ENCODE data around the gene CCDC66. TPM values are rescaled to one million over a fixed set of nuclear protein-coding genes. Genes with fewer than 3 reads are reported as not detected.

The CCDC66 gene
- total and polyA plus RNA-seq, 2 donors (not counting 1 experiment from before 2014, with no cell fraction given) = 12.3 to 53.7 TPM

- Histone ChIP-seq H4K20me1 (ENCODE audit: control insufficient read depth, insufficient read depth, low read length, poor library complexity, severe bottlenecking) (peaks cover 12% of the 10 kb centered on the region), H3K4me2 (replicated peaks; ENCODE audit: low read depth, low read length, poor library complexity, severe bottlenecking) (no peak overlapping the region), H3K27me3 (replicated peaks in 1 of 4; ENCODE audit: control extremely low read depth in 1 of 4, control insufficient read depth in 3 of 4, insufficient read depth in 4 of 4, low read length in 3 of 4) (no peaks in the 10 kb centered on the region), H3K9me3 (ENCODE audit: control extremely low read depth in 1 of 3, control insufficient read depth in 2 of 3, insufficient read depth in 1 of 3, low read length in 2 of 3) (no peaks in the 10 kb centered on the region), H3K4me1 (ENCODE audit: control insufficient read depth in 2 of 2, insufficient read depth in 2 of 2, low read length in 2 of 2) (no peaks in the 10 kb centered on the region), H3K4me3 (ENCODE audit: control extremely low read depth in 1 of 5, extremely low read depth in 1 of 5, insufficient read depth in 1 of 5, low read depth in 2 of 5, low read length in 4 of 5) (no peak overlapping the region), H3K9ac (ENCODE audit: low read length) (no peak overlapping the region), H2AFZ (ENCODE audit: insufficient read depth, low read depth, low read length, poor library complexity, severe bottlenecking) (no peak overlapping the region), H3K36me3 (replicated peaks in 1 of 2; ENCODE audit: control extremely low read depth in 1 of 2, control insufficient read depth in 1 of 2, extremely low read depth in 1 of 2, insufficient read depth in 2 of 2, low read length in 1 of 2) (peaks cover 7 to 75% of the 10 kb centered on the region in 2 experiments), H3K79me2 (ENCODE audit: control insufficient read depth, insufficient read depth, low read length) (peaks cover 39% of the 10 kb centered on the region), H3K27ac (ENCODE audit: low read length in 2 of 2) (no peak overlapping the region)
- no peaks in the 10 kb centered on the region for H3K9me3 Mint-ChIP-seq (ENCODE audit: insufficient read depth)
- 97% methylated on average over 3 of the region's 3 CpGs for WGBS (ENCODE audit: insufficient coverage)
- no peak for DNase-seq
- ChIA-PET CTCF (interaction anchor here (0.6 to 1.2 kb wide), 3 partner anchors 273 to 328 kb away, joined by 3 to 6 read pairs (median 3); no protein-coding TSS in a partner anchor), POLR2A (no interaction called here)
- H3K27me3 Mint-ChIP-seq = no peaks in the 10 kb centered on the region
- ATAC-seq (ENCODE audit: low read depth) = no peak
- peaks cover 2% of the 10 kb centered on the region for H3K4me1 Mint-ChIP-seq
- H3K27ac Mint-ChIP-seq = no peak overlapping the region
- intact Hi-C loops (cut with micrococcal nuclease) = no loop called here
- TF ChIP-seq CTCF (IDR thresholded peaks at IDR 0.05) = no peak
- no peak for TF ChIP-seq EZH2 (IDR thresholded peaks at IDR 0.05; ENCODE audit: borderline replicate concordance, insufficient read depth, low read depth, low read length, poor library complexity, severe bottlenecking)
- H3K4me3 Mint-ChIP-seq = no peak overlapping the region
Observed at GRCh38 chr3:56667973-56668579, 111.1 kb downstream of the CCDC66 start.

Other genes with a start within 250 kb of the CCDC66 start
- not detected in 2 replicates for gene ERC2, start 88.7 kb upstream of the CCDC66 start, total RNA-seq
- gene ERC2, start 88.7 kb upstream of the CCDC66 start, polyA plus RNA-seq = not detected in 2 replicates
- gene TASOR, start 126.1 kb downstream of the CCDC66 start, total RNA-seq = 99.5 and 105 TPM in 2 replicates
- 30.9 and 45.1 TPM in 2 replicates for gene TASOR, start 126.1 kb downstream of the CCDC66 start, polyA plus RNA-seq
- gene ARHGEF3, start 244.8 kb downstream of the CCDC66 start, total RNA-seq = 30.8 and 34.6 TPM in 2 replicates
- 24.4 and 33.5 TPM in 2 replicates for gene ARHGEF3, start 244.8 kb downstream of the CCDC66 start, polyA plus RNA-seq